ENCODE results near the gene RBMS2.

DNA sequence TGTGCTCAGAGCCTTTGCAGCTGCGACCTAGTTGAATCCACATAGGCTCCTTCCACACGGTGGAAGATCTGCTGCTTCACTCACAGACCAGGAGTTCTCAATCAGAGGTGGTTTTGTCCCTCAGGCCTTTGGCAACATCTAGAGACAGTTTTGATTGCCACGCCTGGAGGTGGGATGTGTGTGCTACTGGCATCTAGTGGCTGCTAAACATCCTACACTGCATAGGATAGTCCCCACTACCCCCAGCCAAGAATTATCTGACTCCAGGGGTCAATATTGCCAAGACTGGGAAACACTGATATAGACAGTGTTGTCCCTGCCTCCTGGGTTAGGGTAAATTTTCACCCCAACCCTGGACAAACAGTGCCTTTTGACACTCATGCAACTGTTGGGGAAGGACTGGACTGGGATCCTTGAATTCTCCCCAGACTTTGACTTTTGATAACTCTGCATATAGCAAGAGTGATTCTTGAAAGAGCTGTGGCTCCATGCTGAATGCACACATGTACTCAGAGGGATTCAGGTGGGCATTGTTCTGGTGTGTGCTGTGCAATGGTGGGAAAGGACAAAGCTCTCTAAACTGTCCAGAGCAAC, 68.7 kb downstream of the RBMS2 start:
- TF ChIP-seq, protein P1, sequence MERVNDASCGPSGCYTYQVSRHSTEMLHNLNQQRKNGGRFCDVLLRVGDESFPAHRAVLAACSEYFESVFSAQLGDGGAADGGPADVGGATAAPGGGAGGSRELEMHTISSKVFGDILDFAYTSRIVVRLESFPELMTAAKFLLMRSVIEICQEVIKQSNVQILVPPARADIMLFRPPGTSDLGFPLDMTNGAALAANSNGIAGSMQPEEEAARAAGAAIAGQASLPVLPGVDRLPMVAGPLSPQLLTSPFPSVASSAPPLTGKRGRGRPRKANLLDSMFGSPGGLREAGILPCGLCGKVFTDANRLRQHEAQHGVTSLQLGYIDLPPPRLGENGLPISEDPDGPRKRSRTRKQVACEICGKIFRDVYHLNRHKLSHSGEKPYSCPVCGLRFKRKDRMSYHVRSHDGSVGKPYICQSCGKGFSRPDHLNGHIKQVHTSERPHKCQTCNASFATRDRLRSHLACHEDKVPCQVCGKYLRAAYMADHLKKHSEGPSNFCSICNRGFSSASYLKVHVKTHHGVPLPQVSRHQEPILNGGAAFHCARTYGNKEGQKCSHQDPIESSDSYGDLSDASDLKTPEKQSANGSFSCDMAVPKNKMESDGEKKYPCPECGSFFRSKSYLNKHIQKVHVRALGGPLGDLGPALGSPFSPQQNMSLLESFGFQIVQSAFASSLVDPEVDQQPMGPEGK (CRISPR knock-in tag; IDR thresholded peaks at IDR 0.05; ENCODE audit: borderline replicate concordance), result no peak
- TF ChIP-seq ARNTL (CRISPR knock-in tag; IDR thresholded peaks at IDR 0.05; ENCODE audit: borderline replicate concordance, low read depth), result no peak
- TF ChIP-seq TOX (CRISPR knock-in tag; IDR thresholded peaks at IDR 0.05; ENCODE audit: borderline replicate concordance), result no peak
- TF ChIP-seq, protein P2, sequence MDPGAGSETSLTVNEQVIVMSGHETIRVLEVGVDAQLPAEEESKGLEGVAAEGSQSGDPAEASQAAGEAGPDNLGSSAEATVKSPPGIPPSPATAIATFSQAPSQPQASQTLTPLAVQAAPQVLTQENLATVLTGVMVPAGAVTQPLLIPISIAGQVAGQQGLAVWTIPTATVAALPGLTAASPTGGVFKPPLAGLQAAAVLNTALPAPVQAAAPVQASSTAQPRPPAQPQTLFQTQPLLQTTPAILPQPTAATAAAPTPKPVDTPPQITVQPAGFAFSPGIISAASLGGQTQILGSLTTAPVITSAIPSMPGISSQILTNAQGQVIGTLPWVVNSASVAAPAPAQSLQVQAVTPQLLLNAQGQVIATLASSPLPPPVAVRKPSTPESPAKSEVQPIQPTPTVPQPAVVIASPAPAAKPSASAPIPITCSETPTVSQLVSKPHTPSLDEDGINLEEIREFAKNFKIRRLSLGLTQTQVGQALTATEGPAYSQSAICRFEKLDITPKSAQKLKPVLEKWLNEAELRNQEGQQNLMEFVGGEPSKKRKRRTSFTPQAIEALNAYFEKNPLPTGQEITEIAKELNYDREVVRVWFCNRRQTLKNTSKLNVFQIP (CRISPR knock-in tag; IDR thresholded peaks at IDR 0.05; ENCODE audit: borderline replicate concordance, low read depth), result no peak
- TF ChIP-seq CSDC2 (CRISPR knock-in tag; IDR thresholded peaks at IDR 0.05), result no peak
- no peak for TF ChIP-seq GLIS3 (CRISPR knock-in tag; IDR thresholded peaks at IDR 0.05)
- TF ChIP-seq ZFP30 (CRISPR knock-in tag; IDR thresholded peaks at IDR 0.05), result no peak
- TF ChIP-seq SNAI2 (CRISPR knock-in tag; IDR thresholded peaks at IDR 0.05), result no peak
- TF ChIP-seq BACH2 (CRISPR knock-in tag; IDR thresholded peaks at IDR 0.05; ENCODE audit: borderline replicate concordance), result no peak
- TF ChIP-seq, protein P3, sequence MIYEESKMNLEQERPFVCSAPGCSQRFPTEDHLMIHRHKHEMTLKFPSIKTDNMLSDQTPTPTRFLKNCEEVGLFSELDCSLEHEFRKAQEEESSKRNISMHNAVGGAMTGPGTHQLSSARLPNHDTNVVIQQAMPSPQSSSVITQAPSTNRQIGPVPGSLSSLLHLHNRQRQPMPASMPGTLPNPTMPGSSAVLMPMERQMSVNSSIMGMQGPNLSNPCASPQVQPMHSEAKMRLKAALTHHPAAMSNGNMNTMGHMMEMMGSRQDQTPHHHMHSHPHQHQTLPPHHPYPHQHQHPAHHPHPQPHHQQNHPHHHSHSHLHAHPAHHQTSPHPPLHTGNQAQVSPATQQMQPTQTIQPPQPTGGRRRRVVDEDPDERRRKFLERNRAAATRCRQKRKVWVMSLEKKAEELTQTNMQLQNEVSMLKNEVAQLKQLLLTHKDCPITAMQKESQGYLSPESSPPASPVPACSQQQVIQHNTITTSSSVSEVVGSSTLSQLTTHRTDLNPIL (CRISPR knock-in tag; IDR thresholded peaks at IDR 0.05; ENCODE audit: low read depth), result no peak
- TF ChIP-seq PPARA (CRISPR knock-in tag; IDR thresholded peaks at IDR 0.05; ENCODE audit: borderline replicate concordance), result no peak
- no peak for TF ChIP-seq ZNF8 (CRISPR knock-in tag; IDR thresholded peaks at IDR 0.05)
